ENCODE results near the gene ZFP90. TPM values are rescaled to one million over a fixed set of nuclear protein-coding genes. Genes with fewer than 3 reads are reported as not detected.

The ZFP90 gene
- total RNA-seq, 1 donor from 2014 or later: 28.3 TPM

DNA sequence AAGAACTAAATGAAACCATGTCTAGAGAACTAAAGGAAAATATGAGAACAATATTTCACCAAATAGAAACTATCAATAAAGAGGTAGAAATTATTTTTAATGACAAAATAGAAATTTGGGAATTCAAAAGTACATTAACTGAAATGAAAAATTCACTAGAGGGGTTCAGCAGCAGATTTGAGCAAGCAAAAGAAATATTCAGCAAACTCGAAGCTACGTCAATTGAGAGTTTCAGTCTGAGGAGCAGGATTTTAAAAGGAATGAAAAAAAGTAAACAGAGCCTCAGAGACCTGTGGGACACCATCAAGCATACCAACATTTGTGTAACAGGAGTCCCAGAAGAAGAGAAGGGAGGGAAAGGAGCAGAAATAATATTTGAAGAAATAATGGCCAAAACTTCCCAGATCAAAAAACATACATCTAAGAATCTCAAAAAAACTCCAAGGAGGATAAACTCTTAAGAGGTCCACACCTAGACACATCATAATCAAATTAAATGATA lies 38.3 kb downstream of the ZFP90 start:
- no peak for DNase-seq (ENCODE audit: low read depth)

GRCh38 chr16:68590201-68590994 lies 51.3 kb downstream of the ZFP90 start:
- DNase-seq (ENCODE audit: low read depth): peak; percentile 37

DNA sequence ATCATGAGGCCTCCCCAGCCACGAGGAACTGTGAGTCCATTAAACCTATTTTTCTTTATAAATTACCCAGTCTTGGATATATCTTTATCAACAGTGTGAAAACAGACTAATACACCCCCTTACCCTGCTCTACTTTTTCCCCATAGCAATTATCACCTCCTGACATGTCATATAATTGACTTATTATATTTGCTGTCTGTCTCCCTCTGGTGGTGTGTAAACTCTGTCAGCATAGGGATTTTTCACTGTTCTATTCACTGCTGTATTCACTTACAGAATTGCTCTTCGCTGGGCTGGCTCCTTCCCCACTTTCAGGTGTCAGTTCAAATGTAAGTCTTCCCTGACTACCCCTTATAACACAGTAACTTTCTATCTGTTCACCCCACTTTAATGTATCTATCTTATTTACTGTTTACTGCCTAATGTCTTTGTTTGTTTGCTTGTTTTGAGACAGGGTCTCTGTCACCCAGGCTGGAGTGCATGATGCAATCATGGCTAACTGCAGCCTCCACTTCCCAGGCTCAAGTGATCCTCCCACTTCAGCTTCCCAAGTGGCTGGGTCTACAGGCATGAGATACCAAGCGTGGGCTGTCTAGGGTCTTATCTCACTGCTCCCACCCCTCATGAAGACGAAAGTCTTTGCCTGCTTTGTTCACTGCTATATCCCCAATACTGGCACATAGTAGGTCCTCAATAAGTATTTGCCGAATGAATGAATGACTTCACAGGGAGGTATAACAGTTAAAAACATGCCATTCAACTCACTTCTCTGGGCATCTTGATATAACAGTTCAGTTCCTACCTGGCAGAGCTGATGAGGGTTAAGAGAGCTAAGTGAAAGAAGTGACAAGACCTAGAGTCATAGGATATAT lies 53.6 kb downstream of the ZFP90 start:
- DNase-seq (ENCODE audit: low read depth): no peak

- no peak for DNase-seq (ENCODE audit: low read depth)
These were observed 57.2 kb downstream of the ZFP90 start for GRCh38 chr16:68596266-68596665.

DNA sequence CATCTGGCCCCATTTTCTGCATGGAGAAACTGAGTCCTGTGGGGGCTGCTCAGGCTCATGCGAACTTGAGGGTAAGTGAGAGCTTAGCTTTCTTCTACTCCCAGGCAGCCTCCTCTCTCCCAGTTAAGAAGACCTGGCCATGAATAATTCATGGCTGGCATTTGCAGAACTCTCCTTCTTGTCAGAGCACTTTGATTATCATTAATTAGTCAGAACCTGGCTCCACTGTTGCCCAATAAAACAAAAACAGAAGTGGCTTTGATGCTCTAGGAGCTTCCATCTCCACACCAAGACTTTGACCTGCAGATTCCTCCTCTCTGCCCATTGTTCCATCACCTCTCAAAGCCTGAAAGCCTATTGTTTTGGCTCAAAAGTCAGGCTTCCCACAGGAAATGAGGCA lies 60.5 kb downstream of the ZFP90 start:
- DNase-seq (ENCODE audit: low read depth): no peak

GRCh38 chr16:68605746-68606145 lies 66.7 kb downstream of the ZFP90 start:
- DNase-seq (ENCODE audit: low read depth): peak; percentile 8

DNA sequence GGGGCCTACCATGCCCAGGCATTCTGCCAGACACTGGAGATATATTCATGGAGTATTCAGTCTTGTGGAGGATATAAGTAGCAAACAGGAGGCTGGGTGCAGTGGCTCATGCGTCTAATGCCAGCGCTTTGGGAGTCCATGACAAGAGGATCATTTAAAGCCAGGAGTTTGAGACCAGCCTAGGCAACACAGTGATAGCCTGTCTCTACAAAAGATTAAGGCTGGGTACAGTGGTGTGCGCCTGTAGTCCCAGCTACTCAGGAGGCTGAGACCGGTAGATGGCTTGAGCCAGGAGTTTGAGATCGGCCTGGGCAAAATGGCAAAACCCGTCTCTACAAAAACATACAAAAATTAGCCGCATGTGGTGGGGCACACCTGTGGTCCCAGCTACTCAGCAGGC lies 68.4 kb downstream of the ZFP90 start:
- DNase-seq (ENCODE audit: low read depth): no peak

GRCh38 chr16:68608330-68608729 lies 69.2 kb downstream of the ZFP90 start:
- no peak for DNase-seq (ENCODE audit: low read depth)

- DNase-seq (ENCODE audit: low read depth): no peak
These were observed 73.9 kb downstream of the ZFP90 start for GRCh38 chr16:68612996-68613395.

- DNase-seq (ENCODE audit: low read depth): no peak
These were observed 78.6 kb downstream of the ZFP90 start for GRCh38 chr16:68617734-68618133.

Other genes starting within 250 kb of the ZFP90 start
- gene SLC7A6OS, start 228.3 kb upstream of the ZFP90 start, total RNA-seq: 19.3 and 21.3 TPM in 2 replicates
- gene PRMT7, start 228.3 kb upstream of the ZFP90 start, total RNA-seq: 48.9 and 59.6 TPM in 2 replicates
- 0.05 TPM in 1 of 2 replicates, not detected in the other for gene SMPD3, start 90.8 kb upstream of the ZFP90 start, total RNA-seq
- 0.10 TPM in 1 of 2 replicates, not detected in the other for gene CDH3, start 106.0 kb downstream of the ZFP90 start, total RNA-seq
- gene CDH1, start 198.0 kb downstream of the ZFP90 start, total RNA-seq: 0.11 TPM in 1 of 2 replicates, not detected in the other

All from myocyte (in vitro differentiated cells).